Measurements from ENCODE around the gene CDHR2.

DNA sequence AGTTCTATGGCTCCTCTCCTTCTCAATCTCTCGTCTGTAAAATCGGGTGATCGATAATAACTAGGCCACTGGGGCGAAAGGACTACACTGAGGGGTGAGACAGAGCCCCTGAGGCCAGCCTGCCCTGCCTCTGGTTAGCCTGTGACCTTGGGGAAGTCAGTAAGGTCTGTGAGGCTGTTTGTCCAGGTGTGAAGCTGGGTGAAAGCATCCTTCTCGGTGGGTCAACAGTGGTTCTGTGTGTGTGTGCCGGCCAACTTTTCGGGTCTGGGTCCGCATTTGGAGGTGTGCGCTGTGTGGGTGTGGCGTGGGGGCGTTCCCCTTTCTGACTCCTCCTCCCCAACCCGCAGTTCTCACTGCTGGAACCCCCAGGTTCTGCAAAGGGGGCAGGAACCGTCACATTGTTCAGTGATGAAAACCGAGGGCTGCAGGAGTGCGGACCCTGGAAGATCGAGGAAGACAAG lies 7.0 kb upstream of the CDHR2 start:
- TF ChIP-seq, protein P1, sequence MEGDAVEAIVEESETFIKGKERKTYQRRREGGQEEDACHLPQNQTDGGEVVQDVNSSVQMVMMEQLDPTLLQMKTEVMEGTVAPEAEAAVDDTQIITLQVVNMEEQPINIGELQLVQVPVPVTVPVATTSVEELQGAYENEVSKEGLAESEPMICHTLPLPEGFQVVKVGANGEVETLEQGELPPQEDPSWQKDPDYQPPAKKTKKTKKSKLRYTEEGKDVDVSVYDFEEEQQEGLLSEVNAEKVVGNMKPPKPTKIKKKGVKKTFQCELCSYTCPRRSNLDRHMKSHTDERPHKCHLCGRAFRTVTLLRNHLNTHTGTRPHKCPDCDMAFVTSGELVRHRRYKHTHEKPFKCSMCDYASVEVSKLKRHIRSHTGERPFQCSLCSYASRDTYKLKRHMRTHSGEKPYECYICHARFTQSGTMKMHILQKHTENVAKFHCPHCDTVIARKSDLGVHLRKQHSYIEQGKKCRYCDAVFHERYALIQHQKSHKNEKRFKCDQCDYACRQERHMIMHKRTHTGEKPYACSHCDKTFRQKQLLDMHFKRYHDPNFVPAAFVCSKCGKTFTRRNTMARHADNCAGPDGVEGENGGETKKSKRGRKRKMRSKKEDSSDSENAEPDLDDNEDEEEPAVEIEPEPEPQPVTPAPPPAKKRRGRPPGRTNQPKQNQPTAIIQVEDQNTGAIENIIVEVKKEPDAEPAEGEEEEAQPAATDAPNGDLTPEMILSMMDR (IDR thresholded peaks at IDR 0.05): no peak
- TF ChIP-seq EP300 (IDR thresholded peaks at IDR 0.05) (no peak), POLR2A (IDR thresholded peaks at IDR 0.05) (no peak)

Measured in stomach (tissue), 4 donors.